Sigmoid colon (tissue), 4 donors: ENCODE data around the gene LILRA5.
"Not testable (repeated sequence)": the region's sequence is repeated elsewhere in the genome, so short reads cannot be mapped to it uniquely, and the experiment has no call there.

ENCODE experiments used
- POLR2AphosphoS5 ChIP-seq, 4 donors: sonication (generic); formaldehyde crosslinking; IDR thresholded peaks; one replicate each; pipeline ENCODE4 v1.6.1; 2017; ENCODE audit warnings: antibody characterized with exemption in 4 of 4
- TF ChIP-seq, protein P1 (sequence below), 4 experiments: fragments of 450-650 bp in 3 of 4; fragments of 200-600 bp in 1 of 4; IDR thresholded peaks; one replicate each; pipeline ENCODE4 v1.5.1; 2016 to 2019; ENCODE audit warnings: antibody characterized with exemption in 4 of 4, mild to moderate bottlenecking in 3 of 4, moderate library complexity in 2 of 4

DNA sequence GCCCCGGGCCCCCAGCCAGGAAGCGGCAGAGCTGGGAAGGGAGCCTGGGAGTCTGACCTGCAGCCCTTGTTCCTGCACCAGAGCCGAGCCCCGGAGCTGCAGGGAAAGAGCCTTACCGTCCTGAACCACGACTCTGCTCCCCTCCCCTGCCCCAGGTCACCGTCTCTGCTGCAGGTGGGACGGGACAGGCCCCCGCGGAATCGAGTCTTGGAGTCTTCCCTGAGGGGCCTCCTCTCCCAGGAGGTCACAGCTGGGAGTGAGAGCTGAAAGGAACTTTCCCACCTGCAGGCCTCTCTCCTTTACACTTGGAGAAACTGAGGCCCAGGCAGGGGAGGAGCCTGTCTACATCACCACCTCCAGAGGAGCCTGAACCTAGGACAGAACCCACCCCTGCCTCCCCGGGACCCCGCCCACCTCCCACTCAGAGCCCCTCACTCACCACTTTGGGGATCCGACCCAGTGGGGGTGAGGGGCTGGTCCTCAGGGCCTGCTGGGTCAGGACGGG is 35.8 kb downstream of the LILRA5 start:
- not testable (repeated sequence) for TF ChIP-seq POLR2AphosphoS5 (IDR thresholded peaks at IDR 0.05)
- TF ChIP-seq, protein P1, sequence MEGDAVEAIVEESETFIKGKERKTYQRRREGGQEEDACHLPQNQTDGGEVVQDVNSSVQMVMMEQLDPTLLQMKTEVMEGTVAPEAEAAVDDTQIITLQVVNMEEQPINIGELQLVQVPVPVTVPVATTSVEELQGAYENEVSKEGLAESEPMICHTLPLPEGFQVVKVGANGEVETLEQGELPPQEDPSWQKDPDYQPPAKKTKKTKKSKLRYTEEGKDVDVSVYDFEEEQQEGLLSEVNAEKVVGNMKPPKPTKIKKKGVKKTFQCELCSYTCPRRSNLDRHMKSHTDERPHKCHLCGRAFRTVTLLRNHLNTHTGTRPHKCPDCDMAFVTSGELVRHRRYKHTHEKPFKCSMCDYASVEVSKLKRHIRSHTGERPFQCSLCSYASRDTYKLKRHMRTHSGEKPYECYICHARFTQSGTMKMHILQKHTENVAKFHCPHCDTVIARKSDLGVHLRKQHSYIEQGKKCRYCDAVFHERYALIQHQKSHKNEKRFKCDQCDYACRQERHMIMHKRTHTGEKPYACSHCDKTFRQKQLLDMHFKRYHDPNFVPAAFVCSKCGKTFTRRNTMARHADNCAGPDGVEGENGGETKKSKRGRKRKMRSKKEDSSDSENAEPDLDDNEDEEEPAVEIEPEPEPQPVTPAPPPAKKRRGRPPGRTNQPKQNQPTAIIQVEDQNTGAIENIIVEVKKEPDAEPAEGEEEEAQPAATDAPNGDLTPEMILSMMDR (IDR thresholded peaks at IDR 0.05) = not testable (repeated sequence)
